WI38 (cell line): ENCODE data around the gene SMDT1.

Source experiments
- H3K4me3 ChIP-seq: 2 replicates; pipeline ENCODE4 v1.5.1; 2011; ENCODE audit warnings: low read depth, mild to moderate bottlenecking, control low read depth, low read length
- TF ChIP-seq, protein P1 (sequence below): IDR thresholded peaks from 2 replicates; pipeline ENCODE4 v1.5.1; 2012; ENCODE audit warnings: low read depth, mild to moderate bottlenecking, control low read depth, low read length

The SMDT1 gene

GRCh38 chr22:42056757-42057511, 22.6 kb upstream of the SMDT1 start:
- TF ChIP-seq, protein P1, sequence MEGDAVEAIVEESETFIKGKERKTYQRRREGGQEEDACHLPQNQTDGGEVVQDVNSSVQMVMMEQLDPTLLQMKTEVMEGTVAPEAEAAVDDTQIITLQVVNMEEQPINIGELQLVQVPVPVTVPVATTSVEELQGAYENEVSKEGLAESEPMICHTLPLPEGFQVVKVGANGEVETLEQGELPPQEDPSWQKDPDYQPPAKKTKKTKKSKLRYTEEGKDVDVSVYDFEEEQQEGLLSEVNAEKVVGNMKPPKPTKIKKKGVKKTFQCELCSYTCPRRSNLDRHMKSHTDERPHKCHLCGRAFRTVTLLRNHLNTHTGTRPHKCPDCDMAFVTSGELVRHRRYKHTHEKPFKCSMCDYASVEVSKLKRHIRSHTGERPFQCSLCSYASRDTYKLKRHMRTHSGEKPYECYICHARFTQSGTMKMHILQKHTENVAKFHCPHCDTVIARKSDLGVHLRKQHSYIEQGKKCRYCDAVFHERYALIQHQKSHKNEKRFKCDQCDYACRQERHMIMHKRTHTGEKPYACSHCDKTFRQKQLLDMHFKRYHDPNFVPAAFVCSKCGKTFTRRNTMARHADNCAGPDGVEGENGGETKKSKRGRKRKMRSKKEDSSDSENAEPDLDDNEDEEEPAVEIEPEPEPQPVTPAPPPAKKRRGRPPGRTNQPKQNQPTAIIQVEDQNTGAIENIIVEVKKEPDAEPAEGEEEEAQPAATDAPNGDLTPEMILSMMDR: no peak
- no peak overlapping the region for H3K4me3 ChIP-seq

DNA sequence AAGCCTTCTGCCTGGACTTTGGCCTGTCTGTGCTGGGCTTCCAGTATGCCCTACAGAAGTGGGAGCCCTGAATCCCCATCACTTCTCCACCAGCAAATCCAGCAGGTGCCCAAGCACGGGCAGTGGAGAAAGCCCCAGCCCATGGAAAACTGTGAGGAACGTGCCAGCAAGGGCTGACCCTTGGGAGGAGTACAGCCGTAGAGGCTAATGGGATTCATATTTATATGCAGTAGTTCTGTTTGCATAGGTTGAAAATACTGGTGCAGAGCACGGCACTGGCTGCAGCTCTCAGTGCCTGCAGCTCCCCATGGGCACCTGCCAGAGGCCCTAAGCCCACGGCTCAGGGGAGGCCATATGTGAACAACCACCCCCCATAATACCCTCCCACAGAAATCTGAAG, 19.0 kb upstream of the SMDT1 start:
- no peak overlapping the region for H3K4me3 ChIP-seq
- TF ChIP-seq, protein P1: no peak

DNA sequence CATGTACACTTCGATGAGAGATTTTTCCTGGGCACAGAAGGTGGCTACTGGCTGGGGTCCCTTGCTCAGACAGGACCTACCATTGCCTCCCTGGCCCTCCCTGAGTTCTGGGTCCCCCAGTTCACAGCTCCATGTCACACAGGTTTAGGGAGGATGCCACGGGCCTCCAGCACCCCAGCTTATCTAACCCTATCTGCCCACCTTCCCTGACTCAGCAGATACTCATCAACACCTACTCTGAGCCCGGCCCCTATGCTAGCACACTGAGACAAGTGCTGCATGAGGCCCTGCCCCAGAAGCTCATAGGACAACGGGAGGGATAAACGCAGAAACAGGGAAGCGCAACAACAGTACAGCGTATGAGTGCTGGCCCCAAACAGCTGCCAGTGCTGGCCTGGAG, 18.5 kb upstream of the SMDT1 start:
- H3K4me3 ChIP-seq: no peak overlapping the region
- TF ChIP-seq, protein P1: no peak

GRCh38 chr22:42062506-42063170, 16.9 kb upstream of the SMDT1 start:
- TF ChIP-seq, protein P1: no peak
- no peak overlapping the region for H3K4me3 ChIP-seq

DNA sequence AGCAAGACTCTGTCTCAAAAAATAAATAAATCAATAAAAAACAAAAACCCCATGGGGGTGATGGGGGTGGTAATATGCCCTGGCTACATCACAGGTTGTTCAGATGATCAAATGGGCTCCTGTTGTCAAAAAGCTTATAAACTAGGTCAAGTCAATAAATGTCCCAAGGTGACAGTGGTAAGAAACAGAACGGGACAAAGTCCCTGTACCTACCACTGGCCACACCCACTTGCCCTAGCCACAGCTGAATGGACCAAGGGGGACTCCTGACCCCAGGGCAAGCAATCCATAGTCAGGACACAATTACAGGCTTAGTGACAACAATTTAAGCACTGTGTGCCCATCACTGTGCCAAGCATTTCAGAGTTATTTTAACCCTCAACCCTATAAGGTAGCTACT, 14.9 kb upstream of the SMDT1 start:
- TF ChIP-seq, protein P1: no peak
- no peak overlapping the region for H3K4me3 ChIP-seq

DNA sequence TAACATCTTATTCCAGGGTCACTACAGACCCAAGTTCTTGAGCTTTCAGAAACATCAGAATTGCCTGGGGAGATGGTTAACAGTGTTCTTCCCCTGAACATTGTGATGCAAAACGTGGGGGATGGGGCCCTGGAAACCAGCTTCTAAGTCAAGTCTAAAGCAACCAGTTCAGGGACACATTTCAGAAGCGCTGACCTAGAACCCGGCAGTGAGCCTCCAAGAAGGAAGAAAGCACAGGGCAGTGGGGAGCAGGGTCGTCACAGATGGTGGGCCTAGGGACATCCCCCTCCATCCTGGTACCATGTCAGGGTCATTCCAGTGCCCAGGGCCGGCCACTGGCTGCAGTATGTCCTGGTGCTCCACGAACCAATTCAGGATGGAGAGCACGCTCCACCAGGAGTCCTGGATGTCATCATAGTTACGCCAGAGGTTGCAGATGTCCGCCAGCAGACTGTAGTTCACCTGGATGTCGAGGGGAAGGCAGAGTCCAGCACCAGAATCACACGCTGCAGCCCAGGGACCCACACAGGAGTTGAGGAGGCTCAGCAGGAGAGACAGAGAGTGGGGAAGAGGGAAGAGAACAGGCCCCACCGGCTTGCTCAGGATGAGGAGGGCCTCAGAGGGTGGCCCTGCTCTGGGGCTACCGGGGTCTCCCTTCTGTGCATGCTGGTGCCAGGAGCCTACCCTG, 13.9 kb upstream of the SMDT1 start:
- TF ChIP-seq, protein P1: no peak
- no peak overlapping the region for H3K4me3 ChIP-seq
